ENCODE measurements around the gene ZNF428. TPM values are rescaled to one million over a fixed set of nuclear protein-coding genes. Genes with fewer than 3 reads are reported as not detected.

ZNF428 gene
- total and polyA plus RNA-seq, 9 donors, result 11.6 to 69.0 (median 43.1) TPM

DNA sequence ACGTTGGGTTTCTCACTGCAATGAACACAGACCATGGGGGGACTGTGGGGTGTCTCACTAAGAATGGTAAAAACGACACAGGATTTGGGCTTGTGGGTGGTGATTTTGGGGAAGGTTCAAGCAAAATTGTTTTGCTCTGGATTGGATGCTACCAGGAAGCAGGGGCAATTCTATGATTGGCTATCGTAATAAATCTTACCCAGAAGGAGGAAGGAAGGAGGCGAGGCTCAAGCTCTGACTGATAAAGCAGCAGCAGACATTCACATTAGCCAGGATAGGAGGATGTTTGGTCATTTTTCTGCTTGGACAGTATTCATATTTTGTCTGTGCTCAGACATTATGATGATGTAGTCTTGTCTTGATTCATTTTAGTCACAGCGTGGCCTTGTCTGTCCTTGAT is 21.6 kb downstream of the ZNF428 start:
- no peaks in the 10 kb centered on the region for H3K27me3 ChIP-seq
- TF ChIP-seq EP300 (IDR thresholded peaks at IDR 0.05), result no peak
- no peak for TF ChIP-seq POLR2A (IDR thresholded peaks at IDR 0.05)
- no peak for TF ChIP-seq CTCF (IDR thresholded peaks at IDR 0.05)
- no peaks in the 10 kb centered on the region for H3K9me3 ChIP-seq
- WGBS, 3 donors, result 11 to 22% (median 12%) methylated on average over 5 of the region's 5 CpGs
- intact Hi-C loops (cut with DNase I), result loop anchor here in 1 of 4 donors (5.0 kb wide), 1 partner anchor 66 kb away; the partner anchor contains the start of gene ZNF575
- H3K4me1 ChIP-seq (ENCODE audit: insufficient read depth), result peaks cover 10% of the 10 kb centered on the region
- no peak overlapping the region for H3K4me3 ChIP-seq
- no peaks in the 10 kb centered on the region for H3K36me3 ChIP-seq
- no peak for DNase-seq
- no peak overlapping the region for H3K27ac ChIP-seq

DNA sequence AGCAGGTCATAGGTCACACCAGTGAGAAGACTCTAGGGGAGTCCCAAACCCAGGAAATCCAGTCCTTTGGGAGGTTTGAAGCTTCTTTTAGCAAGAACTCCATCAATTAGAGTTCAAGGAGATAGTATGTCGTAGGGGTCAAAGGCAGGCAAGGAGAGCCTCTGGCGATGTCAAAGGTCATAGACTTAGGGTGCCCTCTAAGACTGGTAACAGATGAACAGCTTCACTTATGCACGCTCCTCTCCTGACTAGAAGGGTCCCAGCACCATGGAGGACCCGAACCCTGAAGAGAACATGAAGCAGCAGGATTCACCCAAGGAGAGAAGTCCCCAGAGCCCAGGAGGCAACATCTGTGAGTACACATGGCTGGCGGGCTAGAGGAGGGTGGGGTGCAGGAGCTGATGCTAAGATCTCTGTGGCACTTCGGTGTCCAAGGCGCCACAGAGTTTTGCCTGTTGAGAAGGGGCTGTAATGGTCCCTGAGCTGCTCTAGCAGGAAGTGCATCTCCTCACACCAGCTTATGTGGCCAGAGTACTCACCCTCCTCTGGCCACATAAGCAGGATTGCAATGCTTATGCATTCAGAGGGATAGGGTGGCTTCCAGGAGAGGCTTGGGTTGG is 22.5 kb downstream of the ZNF428 start:
- 17 to 29% (median 18%) methylated on average over 7 of the region's 7 CpGs for WGBS, 3 donors
- peaks cover 10% of the 10 kb centered on the region for H3K4me1 ChIP-seq (ENCODE audit: insufficient read depth)
- H3K4me3 ChIP-seq, result peak overlapping the region; percentile 44
- intact Hi-C loops (cut with DNase I), result loop anchor here in 1 of 4 donors (5.0 kb wide), 1 partner anchor 65 kb away; the partner anchor contains the start of gene ZNF575
- no peaks in the 10 kb centered on the region for H3K9me3 ChIP-seq
- H3K36me3 ChIP-seq, result no peaks in the 10 kb centered on the region
- H3K27me3 ChIP-seq, result no peaks in the 10 kb centered on the region
- peak overlapping the region; percentile 91 to 99 for H3K27ac ChIP-seq
- TF ChIP-seq CTCF (IDR thresholded peaks at IDR 0.05) (no peak), EP300 (IDR thresholded peaks at IDR 0.05) (no peak), POLR2A (IDR thresholded peaks at IDR 0.05) (no peak)
- no peak for DNase-seq

GRCh38 chr19:43595999-43596841 is 23.2 kb downstream of the ZNF428 start, which contains the start of the genes IRGQ and ZNF576:
Gene IRGQ (minus strand): TSS chr19:43596134. CDS start chr19:43595338, 796 bp downstream.
Gene ZNF576 (plus strand): TSS chr19:43596595. CDS start chr19:43597109, 514 bp downstream.
- no peaks in the 10 kb centered on the region for H3K36me3 ChIP-seq
- peak; percentile 100 for DNase-seq
- H3K4me1 ChIP-seq (ENCODE audit: insufficient read depth), result peaks cover 10% of the 10 kb centered on the region
- peak within 1 kb of the TSS; percentile 91 to 99 for H3K27ac ChIP-seq
- peak within 1 kb of the TSS; percentile 59 for H3K4me3 ChIP-seq
- intact Hi-C loops (cut with DNase I), result loop anchor here in 1 of 4 donors (5.0 kb wide), 1 partner anchor 64 kb away; the partner anchor contains the start of gene ZNF575
- no peaks in the 10 kb centered on the region for H3K27me3 ChIP-seq
- no peaks in the 10 kb centered on the region for H3K9me3 ChIP-seq
- WGBS, 3 donors, result 0 to 1% (median 0%) methylated on average over 60 of the region's 60 CpGs
- TF ChIP-seq EP300 (IDR thresholded peaks at IDR 0.05) (peak; percentile 3), CTCF (IDR thresholded peaks at IDR 0.05) (peak in 1 of 3 donors; percentile 31), POLR2A (IDR thresholded peaks at IDR 0.05) (peak; percentile 46)

DNA sequence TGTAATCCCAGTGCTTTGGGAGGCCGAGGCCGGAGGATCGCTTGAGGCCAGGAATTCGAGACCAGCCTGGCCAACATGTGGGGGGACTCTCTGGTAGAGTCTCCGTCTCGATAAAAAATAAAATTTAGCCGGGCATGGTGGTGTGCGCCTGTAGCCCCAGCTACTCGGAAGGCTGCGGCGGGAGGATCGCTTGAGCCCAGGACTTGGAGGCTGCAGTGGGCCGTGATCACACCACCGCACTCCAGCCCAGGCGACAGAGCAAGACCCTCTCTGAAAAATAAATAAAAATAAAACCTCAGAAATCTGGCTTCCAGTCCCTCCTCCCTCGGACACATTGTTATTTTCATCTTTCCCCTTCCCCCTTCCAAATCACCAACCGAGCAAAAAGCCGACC is 23.8 kb downstream of the ZNF428 start:
- H3K4me3 ChIP-seq, result peak overlapping the region; percentile 59
- no peaks in the 10 kb centered on the region for H3K9me3 ChIP-seq
- intact Hi-C loops (cut with DNase I), result loop anchor here in 1 of 4 donors (5.0 kb wide), 1 partner anchor 63 kb away; the partner anchor contains the start of gene ZNF575
- 0 to 1% (median 1%) methylated on average over 18 of the region's 18 CpGs for WGBS, 3 donors
- peak in 1 of 5 donors; percentile 44 for DNase-seq
- no peaks in the 10 kb centered on the region for H3K27me3 ChIP-seq
- no peaks in the 10 kb centered on the region for H3K36me3 ChIP-seq
- peaks cover 10% of the 10 kb centered on the region for H3K4me1 ChIP-seq (ENCODE audit: insufficient read depth)
- H3K27ac ChIP-seq, result peak overlapping the region; percentile 79 to 99
- peak; percentile 88 for TF ChIP-seq POLR2A (IDR thresholded peaks at IDR 0.05)
- no peak for TF ChIP-seq EP300 (IDR thresholded peaks at IDR 0.05)

Measured in ovary (tissue), 9 donors.